ENCODE results near the gene ISCA1. TPM values are rescaled to one million over a fixed set of nuclear protein-coding genes. Genes with fewer than 3 reads are reported as not detected.

The ISCA1 gene
- total RNA-seq, 1 donor, result 46.5 TPM

- no peak overlapping the region for H3K4me3 ChIP-seq (ENCODE audit: low read depth, low read length)
- TF ChIP-seq CTCF (IDR thresholded peaks at IDR 0.05; ENCODE audit: insufficient read depth, low read length), result no peak
- DNase-seq (ENCODE audit: low read depth), result no peak
Measured at GRCh38 chr9:86246752-86247161, 35.6 kb downstream of the ISCA1 start.

GRCh38 chr9:86242071-86242470 is 40.3 kb downstream of the ISCA1 start:
- H3K4me3 ChIP-seq (ENCODE audit: low read depth, low read length), result no peak overlapping the region
- no peak for TF ChIP-seq CTCF (IDR thresholded peaks at IDR 0.05; ENCODE audit: insufficient read depth, low read length)
- peak; percentile 4 for DNase-seq (ENCODE audit: low read depth)

GRCh38 chr9:86241216-86241615 is 41.1 kb downstream of the ISCA1 start:
- no peak overlapping the region for H3K4me3 ChIP-seq (ENCODE audit: low read depth, low read length)

GRCh38 chr9:86238861-86239770 is 43.2 kb downstream of the ISCA1 start:
- peak; percentile 33 for DNase-seq (ENCODE audit: low read depth)
- H3K4me3 ChIP-seq (ENCODE audit: low read depth, low read length), result no peak overlapping the region
- no peak for TF ChIP-seq CTCF (IDR thresholded peaks at IDR 0.05; ENCODE audit: insufficient read depth, low read length)

More at GRCh38 chr9:86241216-86241615, 41.1 kb downstream of the ISCA1 start:
- no peak for TF ChIP-seq CTCF (IDR thresholded peaks at IDR 0.05; ENCODE audit: insufficient read depth, low read length)
- peak; percentile 16 for DNase-seq (ENCODE audit: low read depth)

GRCh38 chr9:86230858-86231257 is 51.5 kb downstream of the ISCA1 start:
- DNase-seq (ENCODE audit: low read depth), result no peak
- no peak for TF ChIP-seq CTCF (IDR thresholded peaks at IDR 0.05; ENCODE audit: insufficient read depth, low read length)
- H3K4me3 ChIP-seq (ENCODE audit: low read depth, low read length), result no peak overlapping the region

- TF ChIP-seq CTCF (IDR thresholded peaks at IDR 0.05; ENCODE audit: insufficient read depth, low read length), result no peak
- DNase-seq (ENCODE audit: low read depth), result no peak
- no peak overlapping the region for H3K4me3 ChIP-seq (ENCODE audit: low read depth, low read length)
Measured at GRCh38 chr9:86222667-86223066, 59.7 kb downstream of the ISCA1 start.
